WTC11 (cell line): ENCODE measurements around the gene SVOPL.

ENCODE experiments used
- NFYB ChIP-seq: sonication (generic); formaldehyde crosslinking; conservative IDR thresholded peaks from 2 replicates; pipeline ENCODE4 v1.8.0; 2022; ENCODE audit warnings: low read depth, missing genetic modification reagents
- ZNF423 ChIP-seq: fragments of 250-450 bp; sonication (Bioruptor Pico); IDR thresholded peaks from 2 replicates; pipeline ENCODE4 v2.1.2; 2022; ENCODE audit warnings: mild to moderate bottlenecking, moderate library complexity
- TF ChIP-seq, protein P1 (sequence below): fragments of 200-600 bp; IDR thresholded peaks from 2 replicates; pipeline ENCODE4 v1.8.0; 2022; ENCODE audit warnings: antibody characterized with exemption
- TF ChIP-seq, protein P2 (sequence below): sonication (generic); formaldehyde crosslinking; IDR thresholded peaks from 2 replicates; pipeline ENCODE4 v1.8.0; 2022; ENCODE audit warnings: mild to moderate bottlenecking, missing genetic modification reagents

DNA sequence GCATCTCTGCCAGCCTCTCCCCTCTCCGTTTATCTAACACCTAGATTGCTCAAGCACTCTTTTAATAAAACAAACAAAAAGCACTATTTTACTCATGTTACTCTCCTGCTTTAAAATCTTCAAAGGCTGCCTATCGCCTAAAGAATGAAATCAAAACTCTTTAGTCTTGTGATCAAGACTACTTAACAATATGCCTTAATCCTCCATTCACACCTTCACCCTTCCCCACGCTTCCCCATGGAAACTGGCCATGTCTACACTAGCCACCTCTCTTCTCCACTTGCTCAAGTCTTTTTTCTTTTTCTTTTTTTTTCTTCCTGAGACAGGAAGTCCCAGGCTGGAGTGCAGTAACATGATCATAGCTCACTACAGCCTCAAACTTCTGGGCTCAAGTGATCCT, 48.8 kb upstream of the SVOPL start:
- TF ChIP-seq, protein P1, sequence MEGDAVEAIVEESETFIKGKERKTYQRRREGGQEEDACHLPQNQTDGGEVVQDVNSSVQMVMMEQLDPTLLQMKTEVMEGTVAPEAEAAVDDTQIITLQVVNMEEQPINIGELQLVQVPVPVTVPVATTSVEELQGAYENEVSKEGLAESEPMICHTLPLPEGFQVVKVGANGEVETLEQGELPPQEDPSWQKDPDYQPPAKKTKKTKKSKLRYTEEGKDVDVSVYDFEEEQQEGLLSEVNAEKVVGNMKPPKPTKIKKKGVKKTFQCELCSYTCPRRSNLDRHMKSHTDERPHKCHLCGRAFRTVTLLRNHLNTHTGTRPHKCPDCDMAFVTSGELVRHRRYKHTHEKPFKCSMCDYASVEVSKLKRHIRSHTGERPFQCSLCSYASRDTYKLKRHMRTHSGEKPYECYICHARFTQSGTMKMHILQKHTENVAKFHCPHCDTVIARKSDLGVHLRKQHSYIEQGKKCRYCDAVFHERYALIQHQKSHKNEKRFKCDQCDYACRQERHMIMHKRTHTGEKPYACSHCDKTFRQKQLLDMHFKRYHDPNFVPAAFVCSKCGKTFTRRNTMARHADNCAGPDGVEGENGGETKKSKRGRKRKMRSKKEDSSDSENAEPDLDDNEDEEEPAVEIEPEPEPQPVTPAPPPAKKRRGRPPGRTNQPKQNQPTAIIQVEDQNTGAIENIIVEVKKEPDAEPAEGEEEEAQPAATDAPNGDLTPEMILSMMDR, result no peak
- TF ChIP-seq NFYB (CRISPR knock-in tag) (no peak), ZNF423 (no peak)
- TF ChIP-seq, protein P2, sequence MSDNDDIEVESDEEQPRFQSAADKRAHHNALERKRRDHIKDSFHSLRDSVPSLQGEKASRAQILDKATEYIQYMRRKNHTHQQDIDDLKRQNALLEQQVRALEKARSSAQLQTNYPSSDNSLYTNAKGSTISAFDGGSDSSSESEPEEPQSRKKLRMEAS (CRISPR knock-in tag), result no peak
